ENCODE results near the gene TP53AIP1.

TP53AIP1 gene

DNA sequence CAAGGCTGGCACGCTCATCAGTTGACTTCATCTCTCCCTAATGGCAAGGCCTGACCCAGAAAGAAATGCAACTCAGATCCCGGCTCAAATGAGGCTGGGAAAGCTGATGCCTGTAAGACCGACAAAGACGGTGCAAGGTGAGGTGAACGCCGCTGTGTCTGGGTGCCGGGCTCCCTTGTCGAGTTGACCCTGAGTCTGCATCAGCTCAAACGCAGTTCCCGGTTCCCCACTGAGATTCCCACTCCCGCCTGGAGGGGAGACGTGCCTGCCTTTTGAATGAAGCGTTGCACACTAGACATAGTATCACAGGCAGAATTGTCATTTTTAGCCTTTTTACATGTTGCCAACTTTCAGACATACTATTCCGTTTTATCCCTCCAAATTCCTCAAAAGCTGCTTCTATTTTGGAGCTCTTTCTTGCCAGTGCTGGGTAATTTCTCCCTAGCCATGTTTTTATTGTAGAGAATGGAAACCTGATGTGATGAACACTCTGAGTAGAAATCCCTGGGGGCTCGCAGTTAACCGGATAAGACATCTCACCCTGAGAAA, 831 bp upstream of the TP53AIP1 start:
- no peak for DNase-seq (ENCODE audit: low read depth)

DNA sequence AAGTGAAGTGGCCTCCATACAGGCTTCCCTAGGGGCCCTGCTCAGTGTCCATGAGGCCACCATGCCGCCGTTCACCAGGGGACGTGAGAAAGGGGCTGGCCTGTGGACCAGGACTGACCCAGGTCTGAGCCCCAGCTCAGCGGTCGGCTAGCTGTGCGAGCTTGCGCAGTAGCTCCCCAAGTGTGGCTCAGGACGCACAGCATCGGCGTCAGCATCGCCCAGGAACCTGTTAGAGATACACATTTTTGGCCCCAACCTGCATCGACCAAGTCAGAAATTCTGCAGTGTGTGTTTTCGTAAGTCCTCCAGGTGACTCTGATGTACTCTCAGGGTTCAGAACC, 429 bp downstream of the TP53AIP1 start:
- DNase-seq (ENCODE audit: low read depth) = no peak

DNA sequence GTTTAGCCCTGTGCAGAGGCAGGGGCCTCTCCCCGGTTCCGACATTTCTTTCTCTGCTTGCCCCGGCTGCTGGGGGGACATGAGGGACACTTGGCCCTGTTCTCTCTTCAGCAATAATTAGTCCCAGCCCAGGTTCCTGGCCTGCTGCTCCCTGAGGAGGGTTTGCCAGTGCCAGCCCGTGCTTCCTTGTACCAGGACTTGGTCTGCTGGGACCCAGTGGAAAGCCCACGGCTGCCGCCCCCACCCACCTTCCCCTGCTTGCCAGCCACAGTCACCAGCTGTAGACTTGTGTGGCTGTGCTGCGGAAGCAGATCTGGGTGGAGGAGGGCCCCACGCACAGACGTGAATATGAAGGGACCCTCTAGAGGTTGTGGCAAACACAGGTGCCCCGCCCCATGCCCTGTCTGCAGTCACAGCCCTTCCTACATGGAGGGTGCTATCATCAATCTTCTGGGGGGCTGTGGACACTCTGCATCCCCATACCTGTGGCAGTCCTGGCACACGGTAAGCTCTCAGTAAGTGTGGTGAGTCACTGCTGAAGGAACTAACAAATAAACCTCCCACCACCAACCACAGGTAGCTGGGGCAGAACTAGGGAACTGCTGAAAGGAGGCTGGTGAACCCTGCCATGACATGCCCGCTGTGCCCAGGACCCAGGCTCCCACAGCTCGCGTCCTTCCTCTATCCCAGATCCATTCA, 949 bp downstream of the TP53AIP1 start:
- DNase-seq (ENCODE audit: low read depth) = no peak

DNA sequence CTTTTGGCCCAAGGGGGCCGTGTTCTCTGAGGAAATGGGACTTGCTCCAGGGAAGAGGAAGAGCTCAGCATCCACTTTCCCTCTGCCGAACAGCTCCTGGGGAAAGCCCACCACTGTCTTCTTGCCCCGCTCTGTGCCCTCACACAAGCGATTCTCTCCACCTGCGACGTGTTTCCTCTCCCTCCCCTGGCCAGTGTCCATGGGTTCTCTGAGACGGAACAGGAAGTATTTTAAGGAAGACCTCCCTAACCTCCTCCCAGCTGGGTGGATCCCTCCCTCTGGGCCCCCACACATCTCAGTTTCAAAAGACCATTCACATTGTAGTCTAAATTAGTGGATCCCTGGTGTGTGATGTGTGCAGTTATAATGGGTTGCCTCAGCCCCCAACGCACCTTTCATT, 1.6 kb downstream of the TP53AIP1 start:
- DNase-seq (ENCODE audit: low read depth) = no peak

DNA sequence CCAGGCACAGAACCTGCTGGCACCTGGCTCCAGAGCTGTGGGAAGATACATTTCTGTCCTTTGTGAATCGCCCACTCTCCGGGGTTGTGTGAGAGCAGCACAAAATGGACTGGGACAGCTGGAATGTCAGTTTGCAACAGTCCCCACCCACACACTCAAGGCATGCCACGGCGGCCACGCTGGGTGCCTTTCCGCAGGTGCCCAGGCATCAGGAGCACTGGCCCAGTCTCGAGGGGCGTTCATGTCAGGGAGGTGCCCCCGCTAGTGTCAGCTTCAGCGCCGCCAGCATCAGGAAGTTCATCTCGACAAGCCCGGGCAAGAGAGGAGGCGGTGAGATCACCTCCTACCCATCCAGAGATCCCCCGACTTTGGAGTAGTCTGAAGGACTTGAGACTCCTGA, 2.1 kb downstream of the TP53AIP1 start:
- DNase-seq (ENCODE audit: low read depth) = no peak

DNA sequence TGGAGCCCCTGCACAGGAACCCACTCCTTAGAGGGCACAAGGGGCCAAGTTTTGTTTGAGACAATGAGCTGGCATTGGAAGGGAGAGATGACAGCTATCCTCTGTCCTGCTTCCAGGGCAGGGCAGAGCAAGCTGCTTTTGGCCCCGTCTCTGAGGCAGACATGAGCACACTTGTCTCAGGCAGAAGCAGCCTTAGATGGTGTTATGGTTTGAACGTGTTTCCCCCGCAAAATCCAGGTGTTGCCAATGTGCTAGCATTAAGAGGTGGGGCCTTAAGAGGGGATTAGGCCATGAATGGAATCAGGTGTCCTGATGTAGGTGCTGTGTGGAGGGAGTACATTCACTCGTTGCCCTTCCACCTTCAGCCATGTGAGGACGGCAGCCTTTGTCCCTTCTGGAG, 2.5 kb downstream of the TP53AIP1 start:
- DNase-seq (ENCODE audit: low read depth) = no peak

DNA sequence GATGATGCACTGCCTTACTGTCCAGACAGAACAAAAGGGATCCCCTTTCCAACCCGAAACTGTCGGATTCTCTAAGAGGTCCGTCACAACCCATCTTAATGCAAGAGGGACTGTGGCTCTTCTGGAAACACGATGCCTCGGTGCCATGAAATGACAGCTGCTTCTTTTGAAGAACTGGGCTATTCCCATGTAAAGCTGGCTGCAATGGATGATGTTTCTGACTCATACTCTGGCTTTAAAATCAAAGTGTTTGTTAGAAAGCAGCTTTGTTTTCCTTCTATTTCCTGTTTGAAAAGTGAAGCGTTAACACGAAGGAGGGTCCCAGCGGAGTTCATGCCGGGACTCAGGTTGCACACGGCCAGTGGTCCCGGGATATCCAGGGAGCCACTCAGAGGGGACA, 3.1 kb downstream of the TP53AIP1 start:
- DNase-seq (ENCODE audit: low read depth) = no peak

DNA sequence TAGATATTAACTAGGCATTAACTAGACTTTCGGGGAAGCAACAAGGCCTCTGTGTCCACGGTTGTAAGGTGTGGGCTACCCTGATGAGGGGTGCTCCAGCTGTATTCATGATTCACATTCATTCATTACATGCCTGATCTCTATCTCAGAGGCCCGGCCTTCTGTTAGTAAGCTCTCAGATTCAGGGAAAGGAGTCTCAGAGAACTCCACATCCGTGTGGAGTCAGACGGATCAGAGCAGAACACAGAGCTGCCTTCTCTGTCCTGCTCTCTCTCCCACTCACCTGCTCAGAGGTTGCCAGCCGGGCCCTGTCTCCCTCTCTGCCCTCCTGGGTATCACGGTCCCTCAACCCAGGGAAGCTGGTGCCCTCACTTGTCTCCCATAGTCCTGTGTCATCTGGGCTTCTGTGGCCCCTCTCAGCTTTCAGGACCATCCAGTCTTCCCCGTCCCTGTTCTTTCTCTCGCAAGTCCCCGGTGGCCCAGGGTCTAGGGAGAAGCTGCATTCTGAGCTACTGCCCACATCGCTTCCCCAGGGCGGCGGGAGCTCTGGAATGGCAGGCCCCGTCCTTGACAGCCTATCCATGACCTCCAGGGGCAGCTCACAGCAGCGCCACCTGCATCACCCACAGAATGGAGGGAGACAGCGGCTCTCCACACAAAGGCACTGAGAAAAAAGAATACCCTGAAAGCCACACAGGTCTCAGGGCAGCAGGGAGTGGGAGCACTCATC, 4.3 kb downstream of the TP53AIP1 start:
- DNase-seq (ENCODE audit: low read depth) = no peak

DNA sequence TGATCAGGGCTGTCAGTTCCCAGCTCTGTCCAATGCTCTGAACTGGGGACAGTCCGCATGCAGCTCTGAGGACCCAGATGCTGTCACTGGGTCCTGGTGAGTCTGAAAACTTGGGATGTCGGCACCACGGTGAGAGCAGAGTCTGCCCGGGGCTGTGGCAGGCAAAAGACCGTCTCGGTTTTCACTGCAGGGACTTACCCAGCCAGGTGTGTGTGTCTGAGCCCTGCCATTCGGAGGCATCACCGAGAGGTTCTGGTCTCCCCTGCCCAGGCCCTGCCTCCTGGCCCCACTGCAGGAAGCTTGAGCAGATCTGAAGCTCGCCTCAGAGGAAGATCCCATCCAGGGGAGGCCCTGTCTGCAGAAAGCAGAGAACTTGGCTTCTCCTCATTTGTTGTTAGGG, 5.2 kb downstream of the TP53AIP1 start:
- no peak for DNase-seq (ENCODE audit: low read depth)

DNA sequence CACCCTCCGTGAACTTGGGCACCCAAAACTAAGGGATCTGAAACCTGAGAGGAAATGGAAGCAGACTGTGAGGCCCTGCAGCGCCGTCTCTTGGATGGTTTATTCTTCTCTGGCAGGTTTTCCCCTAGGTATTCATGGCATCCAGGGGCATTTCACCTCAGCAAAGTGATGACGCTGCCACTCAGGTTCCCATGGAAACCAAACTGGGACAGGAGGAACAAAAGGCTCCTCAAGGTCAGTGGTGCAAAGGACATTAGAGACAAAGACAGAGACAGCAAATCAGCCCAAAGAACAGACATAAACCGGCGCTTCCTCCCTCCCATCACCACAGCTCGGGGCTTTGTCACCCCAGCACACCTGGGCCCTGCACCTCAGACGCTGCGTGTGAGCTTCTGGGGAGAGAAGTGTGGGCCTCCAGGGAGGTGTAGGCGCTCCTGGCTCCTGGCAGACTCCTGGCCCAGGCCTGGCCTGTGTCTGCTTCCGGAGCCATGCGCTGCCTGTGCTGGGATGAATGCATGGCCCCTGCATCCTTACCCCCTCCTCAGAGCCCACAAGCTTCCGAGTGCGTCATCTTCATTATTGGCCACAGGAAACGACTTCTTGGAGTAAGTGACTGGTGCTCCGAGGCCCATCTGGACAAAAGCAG, 5.9 kb downstream of the TP53AIP1 start:
- no peak for DNase-seq (ENCODE audit: low read depth)

DNA sequence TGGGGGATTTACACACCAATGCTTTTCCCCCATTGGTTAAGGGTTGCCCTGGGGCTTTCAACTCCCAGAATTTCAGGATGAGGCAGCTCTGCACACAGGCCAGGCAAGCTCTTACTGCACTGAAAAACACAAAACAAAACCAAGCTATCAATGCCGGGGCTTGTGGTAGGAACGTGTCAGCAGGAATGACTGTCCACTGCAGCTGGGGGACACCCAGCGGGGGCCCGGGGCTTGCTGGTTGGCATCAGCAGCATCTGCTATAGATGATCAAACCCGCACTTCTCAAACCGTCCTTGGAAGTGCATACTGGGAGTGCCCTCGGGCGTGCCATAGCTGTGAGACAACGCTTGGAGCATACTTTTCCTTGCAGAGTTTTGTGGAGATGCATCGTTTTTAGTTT, 7.7 kb downstream of the TP53AIP1 start:
- no peak for DNase-seq (ENCODE audit: low read depth)

DNA sequence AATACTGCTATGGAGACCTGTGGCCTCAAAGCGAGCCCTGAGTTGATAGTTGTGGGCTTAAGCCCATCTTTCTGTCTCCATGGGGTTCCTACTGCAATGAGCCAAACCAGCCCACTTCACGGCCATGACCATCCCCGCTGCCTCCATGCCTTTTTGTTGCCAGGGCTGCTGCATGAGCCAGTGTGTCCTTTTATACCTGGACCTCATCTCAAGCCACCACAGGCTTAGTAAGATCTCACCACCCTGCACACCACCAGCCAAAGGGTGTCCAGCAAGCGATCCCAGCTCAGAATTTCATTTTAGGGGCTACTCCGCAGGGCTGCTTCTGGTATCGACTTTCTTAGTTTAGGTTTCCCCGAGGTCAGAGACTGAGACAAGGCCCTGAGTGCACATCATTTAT, 8.3 kb downstream of the TP53AIP1 start:
- no peak for DNase-seq (ENCODE audit: low read depth)

DNA sequence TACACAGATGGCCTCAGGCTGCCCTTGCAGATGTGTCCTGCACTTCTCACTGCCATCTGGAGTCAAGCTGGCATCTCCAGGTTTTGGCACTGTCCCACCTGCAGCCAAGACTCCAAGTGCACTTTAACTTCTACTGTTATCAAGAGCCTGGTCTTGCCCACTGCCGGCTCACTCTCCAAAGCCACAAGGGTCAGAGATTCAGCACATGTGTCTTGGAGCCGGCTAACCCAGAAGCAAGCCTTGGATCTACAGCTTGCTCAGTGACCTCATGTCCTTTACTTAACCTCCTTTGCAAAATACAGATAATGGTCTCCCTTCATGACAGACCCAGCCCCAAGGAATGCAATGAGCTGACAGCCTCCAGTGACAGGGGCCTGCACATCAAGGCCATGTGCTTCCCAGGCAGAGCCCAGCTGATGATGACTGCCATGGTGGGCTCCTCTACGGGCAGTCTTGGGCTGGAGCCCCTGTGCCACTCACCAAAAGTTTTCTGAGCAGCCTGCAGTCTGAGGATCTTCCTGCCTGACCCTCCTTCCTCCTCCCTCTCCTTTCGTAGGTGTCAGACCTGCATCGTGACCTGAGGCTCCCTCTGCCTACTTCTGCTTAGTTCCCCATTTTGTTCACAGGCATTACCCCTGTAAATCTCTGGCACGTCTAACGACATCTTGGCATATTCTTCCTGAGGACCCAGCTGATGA, 9.0 kb downstream of the TP53AIP1 start:
- DNase-seq (ENCODE audit: low read depth) = no peak

DNA sequence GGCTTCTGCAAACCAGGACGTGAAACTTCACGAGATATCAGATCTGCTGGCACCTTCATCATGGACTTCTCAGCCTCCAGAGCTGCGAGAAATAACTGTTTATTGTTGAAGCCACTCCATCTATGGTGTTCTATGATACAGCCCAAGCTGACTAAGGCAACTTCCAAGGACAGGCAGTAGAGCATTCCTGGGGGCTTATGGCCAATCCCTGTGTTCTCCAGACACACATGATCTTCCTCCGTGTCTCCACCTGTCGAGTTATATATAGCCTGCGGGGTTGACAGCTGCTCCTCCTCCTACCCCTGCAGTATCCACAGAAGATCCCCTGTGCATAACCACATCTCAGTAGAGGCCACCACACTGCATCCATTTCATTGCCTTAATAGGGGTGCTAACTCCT, 11.0 kb downstream of the TP53AIP1 start:
- DNase-seq (ENCODE audit: low read depth) = no peak

DNA sequence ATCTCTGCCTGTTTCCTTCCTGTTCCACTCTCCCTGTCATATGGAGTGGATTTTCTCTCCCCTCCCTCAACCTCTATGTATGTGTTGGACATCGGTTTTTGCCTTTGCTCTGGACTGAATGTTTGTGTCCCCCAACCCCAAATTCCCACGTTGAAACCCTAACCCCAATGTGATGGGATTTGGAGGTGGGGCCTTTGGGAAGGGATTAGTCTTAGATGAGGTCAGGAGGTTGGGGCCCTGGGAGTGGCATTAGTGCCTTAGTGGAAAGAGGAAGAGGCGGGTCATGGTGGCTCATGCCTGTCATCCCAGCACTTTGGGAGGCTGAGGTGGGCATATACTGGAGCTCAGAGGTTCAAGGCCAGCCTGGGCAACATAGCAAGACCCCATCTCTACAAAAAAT, 11.6 kb downstream of the TP53AIP1 start:
- no peak for DNase-seq (ENCODE audit: low read depth)

DNA sequence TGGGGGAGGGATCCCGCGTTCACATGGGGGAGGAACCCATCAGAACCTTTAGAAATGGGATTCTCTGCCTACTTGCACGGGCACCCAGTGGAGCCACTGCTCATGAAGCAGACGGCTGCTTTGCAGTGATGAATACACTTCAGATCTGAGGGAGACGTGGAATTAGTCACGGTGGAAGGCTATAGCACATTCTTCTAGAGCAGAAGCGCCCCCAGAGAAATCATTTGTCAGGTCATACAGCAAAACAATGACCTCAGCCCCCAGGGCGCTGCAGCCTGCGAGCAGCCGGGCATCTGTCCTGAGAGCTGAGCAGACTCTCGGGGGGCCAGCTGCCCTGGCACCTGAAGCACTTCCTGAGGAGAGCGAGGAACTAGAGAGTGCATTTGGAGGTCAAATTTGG, 12.7 kb downstream of the TP53AIP1 start:
- no peak for DNase-seq (ENCODE audit: low read depth)

DNA sequence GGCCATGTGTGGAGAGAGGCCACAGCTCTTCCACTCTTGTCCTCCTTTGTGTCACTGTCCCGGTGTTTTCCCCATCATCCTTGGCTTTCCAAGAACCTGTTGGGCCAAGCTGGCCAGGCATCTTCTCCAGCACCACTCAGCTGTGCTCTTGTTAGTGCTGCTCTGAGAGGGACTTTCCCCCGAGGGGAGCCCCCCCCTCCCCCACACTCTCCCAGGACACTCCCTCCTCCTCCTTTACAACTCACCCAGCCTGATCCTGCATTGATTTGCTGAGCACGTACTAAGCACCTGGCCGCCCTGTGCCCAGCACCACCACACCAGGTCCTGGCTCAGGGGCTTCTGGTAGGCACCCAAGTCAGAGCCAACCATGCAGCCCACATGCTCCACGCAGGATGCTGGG, 13.2 kb downstream of the TP53AIP1 start:
- DNase-seq (ENCODE audit: low read depth) = no peak

DNA sequence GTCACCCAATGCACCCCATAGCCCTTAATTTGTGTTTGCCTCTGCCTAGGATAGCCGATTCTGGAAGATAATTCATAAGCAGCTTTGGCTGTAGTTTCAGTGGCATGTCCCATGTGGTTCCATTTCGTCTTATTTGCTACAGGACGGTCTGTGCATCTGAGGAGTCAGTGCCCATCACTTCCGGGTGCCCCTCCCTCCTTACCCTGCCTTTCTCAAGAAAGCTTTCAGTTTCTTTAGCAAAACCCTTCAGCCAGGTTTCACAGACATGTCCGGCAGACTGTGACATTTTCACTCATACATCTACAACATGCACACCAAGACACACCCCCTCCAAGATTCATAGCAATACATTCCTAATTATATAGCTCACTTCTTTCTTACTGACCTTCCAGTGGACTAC, 14.3 kb downstream of the TP53AIP1 start:
- DNase-seq (ENCODE audit: low read depth) = no peak

DNA sequence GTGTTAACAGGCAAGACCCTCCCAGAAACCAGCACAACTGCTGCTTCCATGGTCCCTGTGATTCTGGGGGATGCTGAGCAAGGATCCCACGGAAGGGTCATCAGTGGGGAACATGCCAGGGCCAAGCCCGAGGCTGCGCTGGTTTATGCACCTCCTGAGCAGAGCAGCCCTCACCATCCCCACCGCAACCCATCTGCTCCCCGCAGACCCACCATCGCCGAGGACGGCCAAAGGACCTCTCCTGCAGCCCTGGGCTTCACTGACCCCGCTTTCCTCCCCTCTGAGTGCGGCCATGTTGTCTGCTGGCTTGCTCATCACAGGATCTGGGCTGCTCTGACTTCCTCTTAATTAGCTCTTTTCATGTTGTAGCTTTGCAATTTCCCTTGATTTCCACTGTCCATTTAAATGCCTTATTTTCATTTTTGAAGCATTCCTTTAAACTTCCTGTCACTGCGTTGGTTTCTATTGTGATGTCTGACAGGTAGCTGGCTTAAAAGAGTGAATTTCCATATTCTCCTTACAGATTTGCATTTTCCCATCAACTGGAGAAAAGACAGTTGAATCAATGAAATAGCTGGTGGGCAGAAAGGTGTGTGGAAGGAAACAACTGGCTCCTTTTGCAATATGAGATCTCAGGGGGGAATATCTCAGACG, 14.9 kb downstream of the TP53AIP1 start:
- no peak for DNase-seq (ENCODE audit: low read depth)

DNA sequence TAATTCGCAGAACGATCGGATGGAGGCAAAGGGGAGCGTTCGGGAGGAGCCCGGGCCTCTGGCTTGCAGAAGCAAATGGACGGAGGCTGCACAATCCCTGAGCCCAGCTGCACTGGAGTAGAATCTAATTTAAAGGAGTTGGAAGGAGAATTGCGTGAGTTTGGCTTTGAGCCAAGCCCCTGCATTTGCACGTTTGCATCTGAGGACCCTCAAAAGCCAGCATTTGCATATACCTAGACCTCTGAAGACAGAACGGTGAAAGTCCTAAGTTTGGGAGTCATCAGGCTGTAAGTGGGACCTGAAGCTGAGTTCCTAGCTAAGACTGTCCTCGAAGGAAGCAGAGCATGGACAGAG, 15.6 kb downstream of the TP53AIP1 start:
- DNase-seq (ENCODE audit: low read depth) = no peak

DNA sequence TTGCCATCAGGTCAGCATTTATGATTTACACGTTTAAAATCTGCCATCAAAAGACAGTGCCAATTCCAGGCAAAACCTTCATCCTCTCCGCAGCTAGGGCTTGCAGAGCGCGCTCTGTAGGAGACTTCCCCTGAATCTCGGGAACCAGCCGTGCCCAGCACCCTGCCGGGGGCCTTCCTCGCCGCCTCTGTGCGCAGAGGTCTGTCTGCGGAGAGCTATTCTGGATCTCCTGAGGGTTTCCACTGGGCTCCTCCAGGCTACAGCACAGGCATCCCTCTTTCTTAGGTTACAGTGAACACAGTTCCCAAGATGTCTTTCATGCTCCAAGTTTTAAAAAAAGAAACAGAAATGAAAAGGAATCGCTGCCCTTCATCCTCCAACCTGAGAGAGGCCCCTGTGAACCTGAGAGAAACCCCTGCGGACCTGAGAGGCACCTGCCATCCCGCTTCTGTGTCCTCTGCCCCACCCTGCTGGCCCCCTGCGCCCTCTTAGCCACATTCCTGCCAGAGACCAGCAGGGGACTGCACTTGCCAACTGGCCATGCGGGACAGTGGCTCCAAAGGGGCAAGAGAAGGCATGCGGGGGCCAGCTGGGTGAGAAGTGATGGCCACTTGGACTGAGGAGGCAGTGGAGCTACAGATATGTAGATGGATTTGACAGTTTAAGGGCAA, 16.1 kb downstream of the TP53AIP1 start:
- DNase-seq (ENCODE audit: low read depth) = no peak

DNA sequence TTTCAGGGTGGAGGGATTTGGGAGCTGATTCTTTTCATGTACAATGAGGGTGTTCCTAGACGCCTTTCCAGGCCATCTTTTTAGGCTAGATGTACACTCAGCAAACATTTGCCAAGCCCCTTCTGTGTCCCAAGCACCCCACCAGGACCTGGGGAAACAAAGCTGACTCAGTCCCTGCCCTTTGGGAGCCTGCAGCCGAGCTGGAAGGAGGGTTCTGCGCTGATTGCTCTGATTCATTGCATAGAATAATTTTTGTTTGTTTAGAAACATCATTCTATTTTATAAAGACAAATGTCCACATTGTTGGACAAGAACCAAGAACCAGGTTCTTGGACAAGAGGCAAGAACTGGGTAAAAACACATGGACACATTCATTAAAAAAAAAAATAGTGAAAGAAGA, 16.7 kb downstream of the TP53AIP1 start:
- no peak for DNase-seq (ENCODE audit: low read depth)

Measured in T follicular helper cell (primary cell).